GDM1 (cell line): Measurements from ENCODE around the gene TRMT2B.
A peak's percentile ranks its signal among the peaks of the same experiment; 100 is the strongest.
"Not testable (repeated sequence)": the region's sequence is repeated elsewhere in the genome, so short reads cannot be mapped to it uniquely, and the experiment has no call there.

Source experiments
- DNase-seq: peaks from one replicate; lab custom pipeline; 2025; lab: John Stamatoyannopoulos, UW

Gene TRMT2B, protein sequence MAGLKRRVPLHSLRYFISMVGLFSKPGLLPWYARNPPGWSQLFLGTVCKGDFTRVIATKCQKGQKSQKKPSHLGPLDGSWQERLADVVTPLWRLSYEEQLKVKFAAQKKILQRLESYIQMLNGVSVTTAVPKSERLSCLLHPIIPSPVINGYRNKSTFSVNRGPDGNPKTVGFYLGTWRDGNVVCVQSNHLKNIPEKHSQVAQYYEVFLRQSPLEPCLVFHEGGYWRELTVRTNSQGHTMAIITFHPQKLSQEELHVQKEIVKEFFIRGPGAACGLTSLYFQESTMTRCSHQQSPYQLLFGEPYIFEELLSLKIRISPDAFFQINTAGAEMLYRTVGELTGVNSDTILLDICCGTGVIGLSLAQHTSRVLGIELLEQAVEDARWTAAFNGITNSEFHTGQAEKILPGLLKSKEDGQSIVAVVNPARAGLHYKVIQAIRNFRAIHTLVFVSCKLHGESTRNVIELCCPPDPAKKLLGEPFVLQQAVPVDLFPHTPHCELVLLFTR

DNA sequence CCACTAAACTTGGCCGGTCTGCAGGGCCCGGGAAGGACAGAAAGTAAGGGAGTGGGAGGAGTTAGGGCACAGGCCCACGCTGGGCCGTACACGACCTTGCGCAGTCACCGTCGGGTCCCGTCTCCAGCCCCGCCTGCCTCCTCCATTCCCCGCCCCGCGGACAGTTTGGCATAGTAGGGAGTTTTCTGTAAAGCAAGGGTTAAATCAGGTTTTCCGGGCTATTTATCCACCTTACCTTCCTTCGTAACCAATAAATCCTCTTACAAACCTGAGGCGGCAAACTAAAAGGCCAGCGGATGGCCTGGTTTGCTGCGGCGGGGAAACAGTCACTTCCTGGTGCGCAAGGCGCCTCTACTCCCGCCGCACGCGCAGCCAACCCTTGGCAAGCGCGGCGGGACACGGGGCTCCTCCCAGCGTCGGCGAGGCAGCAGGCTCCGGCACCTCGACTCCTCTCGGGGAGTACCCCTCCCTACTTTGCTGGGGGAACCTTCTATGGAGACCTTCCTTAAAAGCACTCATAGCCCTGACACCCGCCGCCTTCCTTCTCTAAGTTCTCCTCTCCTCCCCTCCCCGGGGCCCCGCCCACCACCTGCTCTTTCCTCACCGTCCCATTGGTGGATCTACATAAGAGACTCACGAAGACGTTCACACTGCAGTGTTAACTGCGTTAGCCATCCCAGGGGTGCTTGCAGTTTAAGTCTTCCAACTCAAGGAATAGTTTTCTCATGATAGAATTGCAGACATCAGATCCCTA is at the start of gene TRMT2B:
TRMT2B (minus strand) TSS at position 563 of the 754 bp plus-strand sequence. CDS start 9,822 bp downstream, outside the sequence.
- peak; percentile 84 for DNase-seq

DNA sequence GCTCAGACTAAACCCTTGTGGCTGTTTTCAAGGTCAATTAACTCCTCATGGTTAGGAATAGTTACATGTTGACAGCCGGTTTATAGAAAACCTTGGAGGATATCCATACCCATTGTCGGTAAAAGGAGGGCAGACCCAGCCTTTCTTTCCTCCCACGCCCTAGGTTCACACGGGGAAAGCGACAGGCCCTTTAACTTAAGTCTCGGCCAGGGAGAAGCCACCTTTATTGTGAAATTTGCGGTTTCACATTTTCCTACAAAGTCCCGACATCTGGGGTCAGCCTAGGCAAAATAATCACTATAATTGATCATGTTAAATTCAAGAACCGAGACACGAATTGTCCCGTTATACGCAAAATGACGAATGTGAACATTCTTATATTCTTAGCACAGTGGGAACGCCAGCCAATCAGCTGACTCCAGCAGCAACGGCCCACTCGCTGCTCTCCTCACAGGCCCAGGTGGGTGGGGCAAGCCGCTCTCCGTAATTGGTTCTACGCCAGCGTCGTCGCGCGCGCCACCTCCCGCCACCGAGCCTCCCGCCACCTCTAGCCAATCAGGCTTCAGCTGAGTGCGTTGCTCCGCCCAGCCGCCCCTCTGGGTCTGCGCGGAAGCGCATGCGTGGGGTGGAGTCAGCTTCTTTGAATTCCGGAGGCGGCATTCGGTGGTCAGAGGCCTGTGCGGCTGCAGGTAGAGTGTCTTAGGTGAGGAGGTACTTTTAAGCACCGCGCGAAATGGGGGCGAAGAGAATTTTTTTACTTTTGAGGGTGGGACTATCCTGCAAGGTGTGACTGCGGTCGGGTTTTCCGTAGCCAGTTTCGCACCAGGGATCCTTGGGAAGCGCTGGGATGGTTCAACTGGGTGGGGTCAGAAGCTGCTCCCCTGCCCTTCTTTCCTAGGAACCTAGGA is 45.9 kb upstream of the TRMT2B start, which contains the start of gene CENPI:
CENPI (plus strand) TSS at position 659 of the 908 bp plus-strand sequence. CDS start 2,867 bp downstream, outside the sequence.
- DNase-seq, result peak; percentile 89

DNA sequence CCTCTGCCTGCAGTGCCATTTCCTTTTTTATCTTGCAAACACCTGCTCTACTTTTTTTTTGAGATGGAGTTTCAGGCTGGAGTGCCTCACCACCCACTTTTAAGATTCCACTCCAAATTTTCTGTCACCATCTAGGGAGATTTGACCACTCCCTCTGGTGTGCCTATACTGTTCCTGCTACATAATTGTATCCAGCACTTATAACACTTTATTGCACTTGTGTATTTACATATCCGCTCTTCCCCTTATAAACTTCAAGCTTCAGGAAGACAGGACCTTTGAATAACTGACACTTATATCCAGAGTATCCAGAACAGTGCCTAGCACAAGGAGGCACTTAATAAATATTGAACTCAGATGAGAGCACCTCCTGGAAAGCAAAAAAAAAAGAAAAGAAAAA is 39.9 kb upstream of the TRMT2B start:
- DNase-seq, result no peak

DNA sequence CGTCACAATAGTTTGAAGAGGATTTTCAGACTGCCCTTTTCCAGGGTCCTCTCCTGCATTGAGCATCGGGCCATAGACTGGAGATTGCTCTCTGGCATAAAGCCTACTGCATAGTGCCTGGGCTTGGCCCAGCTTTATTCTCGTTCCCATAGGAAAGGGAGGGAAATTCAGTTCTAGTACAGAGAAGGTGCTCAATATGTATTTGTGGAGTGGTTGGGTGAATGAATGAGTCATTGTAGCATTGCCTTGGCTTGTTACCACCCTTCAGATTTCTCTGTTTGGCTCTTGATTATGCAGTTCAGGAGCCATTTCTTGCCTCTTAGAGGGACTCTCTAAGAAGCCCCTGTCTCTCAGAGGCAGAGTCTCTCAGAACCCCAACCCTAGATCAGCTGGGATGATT is 29.3 kb upstream of the TRMT2B start:
- DNase-seq, result no peak

DNA sequence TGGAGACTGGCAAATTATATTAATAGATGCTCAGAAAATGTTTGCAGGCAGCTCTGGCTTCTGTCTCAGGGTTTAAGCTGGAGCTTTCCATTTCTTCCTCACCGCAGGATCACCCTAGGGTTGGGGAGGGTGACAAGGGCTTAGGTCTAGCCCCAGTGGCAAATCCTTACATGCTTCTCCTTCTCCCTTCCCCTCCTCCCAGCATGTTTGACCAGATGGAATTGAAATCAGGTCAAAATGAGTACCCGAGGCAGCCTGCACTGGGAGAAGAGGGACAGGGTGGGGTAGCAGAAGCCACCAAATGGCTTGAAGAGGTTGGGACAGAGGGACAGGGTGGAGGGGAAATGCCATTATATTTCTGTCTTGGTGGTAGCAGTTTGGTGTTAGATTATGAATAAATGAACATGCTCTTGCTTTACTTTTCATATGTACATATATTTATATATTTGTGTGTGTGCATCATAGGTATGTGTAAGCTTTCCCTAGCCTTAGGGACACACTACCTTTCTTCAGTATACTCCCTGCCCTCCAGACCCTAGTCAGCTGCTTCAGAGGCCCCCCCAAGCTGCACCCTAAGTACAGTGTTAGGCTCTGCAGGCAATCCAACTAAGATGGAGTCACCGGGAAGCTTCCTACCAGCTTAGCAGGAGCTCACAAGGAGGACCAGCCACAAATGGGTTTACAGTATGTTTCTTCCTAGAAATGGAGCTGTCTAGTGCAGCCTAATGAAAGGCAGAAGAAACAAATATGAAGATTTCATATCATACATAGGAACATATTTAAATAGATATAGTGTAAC is 28.6 kb upstream of the TRMT2B start:
- DNase-seq, result no peak

DNA sequence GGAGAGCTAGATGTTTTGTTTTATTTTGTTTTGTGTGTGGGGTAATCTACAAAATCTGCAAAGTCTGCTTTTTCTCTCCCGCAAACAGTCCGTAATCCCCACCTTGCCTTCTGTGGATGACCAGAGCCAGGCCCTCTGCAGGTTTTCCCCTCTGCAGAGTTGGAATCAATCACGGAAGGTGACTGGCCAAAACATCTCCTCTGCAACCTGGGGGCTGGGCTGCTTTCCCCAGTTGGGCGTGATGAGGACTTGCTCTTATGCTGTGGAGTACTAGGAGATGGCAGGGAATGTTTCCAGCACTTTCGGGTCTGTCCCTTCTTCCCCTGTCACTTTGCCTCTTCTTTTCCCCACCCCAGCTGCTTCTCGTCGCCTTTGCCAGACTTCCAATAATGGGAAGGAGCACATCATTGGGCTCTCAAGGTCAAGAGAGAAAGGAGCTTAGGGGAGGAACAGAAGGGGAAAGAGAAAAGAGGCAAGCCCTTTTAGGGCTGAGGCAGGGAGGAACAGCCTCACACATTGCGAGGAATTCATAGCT is 27.9 kb upstream of the TRMT2B start:
- no peak for DNase-seq

DNA sequence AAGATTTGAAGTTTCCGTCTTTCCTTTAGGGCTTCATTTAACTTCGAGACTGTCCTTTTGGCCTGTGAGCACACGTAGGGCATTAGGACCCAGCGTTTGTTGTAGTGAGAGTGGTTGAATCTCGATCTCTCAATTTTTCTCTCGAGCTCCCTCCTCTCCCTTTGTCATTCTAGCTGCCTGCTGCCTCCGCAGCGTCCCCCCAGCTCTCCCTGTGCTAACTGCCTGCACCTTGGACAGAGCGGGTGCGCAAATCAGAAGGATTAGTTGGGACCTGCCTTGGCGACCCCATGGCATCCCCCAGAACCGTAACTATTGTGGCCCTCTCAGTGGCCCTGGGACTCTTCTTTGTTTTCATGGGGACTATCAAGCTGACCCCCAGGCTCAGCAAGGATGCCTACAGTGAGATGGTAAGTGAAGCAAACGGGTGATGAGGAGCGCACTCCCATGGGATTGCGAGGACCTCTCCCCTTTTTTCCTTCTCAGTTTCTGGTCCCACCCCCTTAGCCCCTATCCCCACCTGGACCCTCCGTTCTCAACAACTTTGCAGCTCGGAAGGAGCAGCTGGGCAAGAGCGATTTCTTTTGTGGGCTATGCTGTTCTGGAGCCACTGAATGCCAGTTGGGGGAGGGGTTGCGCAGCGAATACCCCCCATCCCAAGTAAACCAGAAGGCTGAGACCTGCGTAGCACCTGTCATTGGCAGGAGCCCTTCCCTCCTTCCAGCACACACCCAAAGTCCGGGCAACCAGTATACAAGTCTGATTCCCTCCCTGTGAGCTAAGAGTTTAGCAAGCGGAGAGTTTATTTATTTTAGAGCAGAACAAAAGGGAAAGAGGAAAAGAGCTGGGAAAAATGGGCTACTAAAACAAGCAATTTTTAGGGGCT is 27.0 kb upstream of the TRMT2B start, which contains the start of gene TMEM35A:
TMEM35A (plus strand) TSS at position 164 of the 883 bp plus-strand sequence; CDS start at position 288, 124 bp downstream.
- DNase-seq, result no peak

DNA sequence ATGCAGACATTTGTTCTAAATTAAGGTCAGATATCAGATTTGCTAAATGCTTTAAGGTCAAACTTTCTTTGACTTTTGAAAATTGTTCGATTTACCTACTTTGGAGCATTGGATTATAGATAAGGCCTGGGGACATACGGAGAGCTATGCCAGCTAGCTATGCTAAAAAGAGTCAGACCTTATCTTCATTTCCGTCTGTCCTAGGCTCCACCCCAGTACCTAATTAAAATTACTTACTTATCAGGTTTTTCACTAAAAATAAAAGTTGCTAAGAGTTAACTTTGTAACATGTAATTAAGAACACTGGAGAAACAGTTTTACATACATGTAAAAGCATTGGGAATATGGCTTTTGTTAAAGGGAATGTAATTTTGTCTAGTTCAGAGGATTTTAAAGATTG is 19.7 kb upstream of the TRMT2B start:
- DNase-seq, result no peak

DNA sequence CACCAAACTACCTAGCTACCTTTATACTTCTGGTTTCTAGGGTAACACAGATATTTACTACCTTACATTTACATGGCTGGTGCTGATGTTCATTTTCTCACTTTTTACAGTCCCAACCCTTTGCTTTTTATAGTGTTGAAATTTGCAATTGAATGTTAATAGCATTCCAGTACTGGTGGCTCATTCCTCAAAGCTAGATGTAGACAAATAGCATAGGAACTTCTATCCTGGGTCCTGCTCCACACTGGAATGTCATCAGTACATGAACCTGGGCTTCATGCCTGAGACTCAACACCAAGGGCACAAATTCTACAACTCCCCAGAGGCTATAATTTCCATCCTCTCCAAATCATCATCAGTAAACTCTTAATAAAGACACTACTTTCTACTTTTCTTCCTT is 10.3 kb upstream of the TRMT2B start:
- no peak for DNase-seq

DNA sequence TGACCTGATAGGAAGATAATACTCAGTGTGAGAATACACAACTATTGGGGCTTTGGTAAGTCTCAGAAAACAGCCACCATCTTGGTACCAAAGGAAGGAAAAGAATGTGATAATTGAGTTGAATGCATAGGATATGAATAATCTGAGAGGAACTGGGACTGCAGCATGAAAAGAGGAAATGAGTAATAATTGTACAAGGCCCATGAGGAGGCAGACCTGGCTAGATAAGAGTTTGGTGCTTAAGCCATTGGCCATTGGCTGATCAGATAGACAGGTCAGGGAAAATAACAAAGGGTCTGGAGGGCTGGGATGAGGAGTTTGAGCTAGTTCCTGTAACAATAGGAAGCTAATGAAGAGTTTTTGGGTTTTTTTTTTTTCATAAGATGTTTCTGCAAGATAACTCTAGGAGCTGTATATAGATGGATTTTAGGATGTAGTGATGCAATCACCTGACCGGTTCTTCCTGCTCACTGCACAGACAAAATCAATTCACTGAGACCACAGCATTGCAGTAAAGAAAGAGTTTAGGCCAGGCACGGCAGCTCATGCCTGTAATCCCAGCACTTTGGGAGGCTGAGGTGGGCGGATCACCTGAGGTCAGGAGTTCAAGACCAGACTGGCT is 5.3 kb upstream of the TRMT2B start:
- DNase-seq, result peak; percentile 33

DNA sequence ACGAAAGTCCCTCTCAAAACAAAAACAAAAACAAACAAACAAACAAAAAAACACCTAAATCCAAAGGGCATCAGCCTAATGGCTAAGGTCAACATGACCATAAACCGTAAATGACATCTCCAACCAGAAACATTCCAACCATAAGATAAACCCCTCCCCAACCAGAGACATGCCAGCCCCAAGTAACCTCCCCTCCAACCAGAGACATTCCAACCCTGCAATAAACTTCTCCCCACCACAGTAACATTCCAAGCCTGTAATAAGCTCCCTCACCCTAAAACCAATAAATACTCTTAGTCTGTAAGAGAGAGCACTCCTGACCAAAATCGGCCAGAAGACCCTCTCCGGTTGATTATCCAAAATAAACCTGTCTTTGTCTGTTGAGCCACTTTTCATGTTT is 4.6 kb upstream of the TRMT2B start:
- not testable (repeated sequence) for DNase-seq

DNA sequence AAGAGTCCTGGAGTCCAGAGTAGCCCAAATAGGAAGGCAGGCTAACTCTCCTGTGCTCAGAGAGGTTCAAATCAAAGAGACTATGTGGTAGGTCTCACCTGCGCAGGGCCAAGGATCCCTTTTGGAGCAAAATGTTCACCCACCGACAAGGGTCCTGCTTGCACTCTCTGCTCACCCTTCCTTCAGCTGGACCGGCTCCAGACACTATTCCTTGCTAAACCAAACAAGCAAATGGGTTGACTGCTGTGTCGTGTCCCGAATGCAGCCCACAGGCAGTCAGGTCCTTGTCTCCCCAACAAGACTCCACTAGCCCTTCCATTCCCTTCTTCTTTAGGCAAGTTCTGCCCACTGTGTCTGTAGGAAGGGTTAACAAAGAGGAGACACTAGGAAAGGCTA is 760 bp downstream of the TRMT2B start:
- DNase-seq, result no peak

DNA sequence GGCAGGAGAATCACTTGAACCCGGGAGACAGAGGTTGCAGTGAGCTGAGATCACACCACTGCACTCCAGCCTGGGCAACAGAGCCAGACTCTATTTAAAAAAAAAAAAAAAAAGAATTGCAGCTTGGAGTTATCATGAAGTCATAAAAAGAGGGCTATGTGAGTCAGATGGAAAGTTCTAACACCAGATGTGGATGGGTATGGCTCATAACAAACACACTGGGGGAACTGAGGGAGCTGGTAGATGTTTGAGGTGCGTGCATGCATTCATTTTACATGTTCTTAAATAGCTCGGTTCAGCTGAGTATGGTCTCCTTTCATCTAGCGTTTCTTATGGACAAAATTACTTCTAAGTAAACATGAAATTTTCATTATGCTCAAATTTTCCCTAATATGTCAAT is 11.7 kb downstream of the TRMT2B start:
- DNase-seq, result no peak

DNA sequence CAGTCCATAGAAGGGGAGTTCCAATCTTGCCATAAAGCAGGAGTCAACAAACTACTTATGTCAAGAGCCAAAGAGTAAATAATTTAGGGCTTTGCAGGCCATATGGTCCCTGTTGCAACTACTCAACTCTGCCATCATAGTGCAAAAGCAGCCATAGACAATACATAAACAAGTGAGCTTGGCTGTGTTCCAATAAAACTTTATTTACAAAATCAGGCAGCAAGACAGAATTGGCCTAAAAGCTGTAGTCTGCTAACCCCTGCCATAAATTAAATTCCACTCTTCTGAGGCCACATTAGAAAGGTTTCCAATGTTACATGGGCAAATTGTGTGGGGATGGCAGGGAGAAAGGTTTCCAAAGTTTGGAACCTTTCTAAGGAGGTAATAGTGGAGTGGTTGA is 14.7 kb downstream of the TRMT2B start:
- no peak for DNase-seq

DNA sequence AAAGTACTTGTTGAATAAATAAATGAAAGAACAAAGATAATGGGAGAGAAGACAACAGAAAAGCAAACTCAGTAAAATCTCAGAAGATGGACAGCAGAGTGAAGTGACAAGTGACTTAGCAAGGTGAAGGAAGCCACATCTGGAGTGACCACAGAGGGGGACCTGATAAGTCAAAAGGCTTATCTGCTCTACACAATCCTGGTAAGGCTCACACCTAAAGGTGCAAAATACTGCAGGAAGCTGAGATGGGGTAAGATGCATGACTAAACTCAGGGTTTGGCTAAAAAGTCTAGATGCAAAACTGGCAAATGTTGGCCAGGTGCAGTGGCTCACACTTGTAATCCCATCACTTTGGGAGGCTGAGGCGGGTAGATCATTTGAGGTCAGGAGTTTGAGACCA is 22.2 kb downstream of the TRMT2B start:
- DNase-seq, result no peak

DNA sequence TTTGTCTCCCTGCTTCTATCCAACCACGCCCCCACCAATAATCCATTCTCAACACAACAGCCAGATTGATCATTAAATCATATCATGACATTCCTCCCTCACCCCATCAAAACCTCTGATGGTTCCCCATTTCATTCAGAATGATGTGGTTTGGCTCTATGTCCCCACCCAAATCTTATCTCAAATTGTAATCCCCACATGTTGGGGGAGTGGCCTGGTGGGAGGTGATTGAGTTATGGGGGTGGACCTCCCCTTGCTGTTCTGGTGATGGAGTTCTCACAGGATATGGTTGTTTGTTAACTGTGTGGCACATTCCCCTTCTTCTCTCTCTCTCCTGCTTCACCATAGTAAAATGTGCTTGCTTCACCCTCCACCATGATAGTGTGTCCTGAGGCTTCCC is 23.3 kb downstream of the TRMT2B start:
- DNase-seq, result no peak

DNA sequence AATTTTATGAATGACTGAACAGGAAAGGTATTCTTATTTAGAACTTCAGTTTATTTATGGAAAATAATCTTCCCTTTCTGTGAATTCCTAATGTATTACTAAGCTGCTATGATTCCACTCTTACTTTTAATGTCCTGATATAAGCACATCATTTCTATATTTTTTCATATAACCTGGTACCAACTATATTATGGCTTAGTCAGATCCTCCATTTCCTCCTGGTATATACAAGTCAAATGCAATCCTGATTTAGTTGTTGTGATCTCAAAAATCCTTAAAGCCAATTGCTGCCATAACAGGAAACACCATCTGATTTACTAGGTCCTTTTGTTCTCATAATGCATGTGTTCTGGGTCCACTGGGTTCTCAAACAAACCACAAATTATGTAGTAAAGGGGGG is 26.8 kb downstream of the TRMT2B start:
- no peak for DNase-seq

DNA sequence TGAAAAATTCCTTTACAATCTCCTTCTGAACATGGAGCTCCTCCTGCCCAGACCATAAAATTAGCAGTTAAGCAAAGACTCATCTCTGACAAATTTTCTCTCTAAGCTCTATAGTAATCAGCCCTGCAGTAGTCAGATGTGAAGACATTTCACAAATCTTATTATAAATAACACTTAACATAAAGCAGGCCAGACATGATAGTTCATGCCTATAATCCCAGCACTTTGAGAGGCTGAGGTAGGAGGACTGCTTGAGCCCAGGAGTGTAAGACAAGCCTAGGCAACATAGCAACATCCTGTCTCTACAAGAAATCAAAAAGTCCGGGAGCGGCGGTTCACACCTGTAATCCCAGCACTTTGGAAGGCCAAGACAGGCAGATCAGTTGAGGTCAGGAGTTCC is 29.9 kb downstream of the TRMT2B start:
- no peak for DNase-seq

DNA sequence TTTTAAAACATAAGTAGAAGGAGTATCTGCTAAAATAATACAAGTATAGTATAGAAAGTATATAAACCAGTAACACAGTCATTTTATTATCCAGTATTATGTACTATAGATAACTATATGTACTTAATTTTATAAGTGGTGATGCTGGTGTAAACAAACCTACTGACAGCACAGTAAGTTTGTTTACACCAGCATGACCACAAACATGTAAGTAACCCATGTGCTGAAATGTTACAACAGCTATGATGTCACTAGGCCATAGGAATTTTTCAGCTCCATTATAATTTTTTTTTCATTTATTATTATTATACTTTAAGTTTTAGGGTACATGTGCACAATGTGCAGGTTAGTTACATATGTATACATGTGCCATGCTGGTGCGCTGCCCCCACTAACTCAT is 39.9 kb downstream of the TRMT2B start:
- DNase-seq, result not testable (repeated sequence)
